HG02885 (cell line): ENCODE data around the gene DOLPP1.
"Not testable (repeated sequence)": the region's sequence is repeated elsewhere in the genome, so short reads cannot be mapped to it uniquely, and the experiment has no call there.

Source experiments
- ATAC-seq: cut with Tn5 transposase; IDR thresholded peaks from one replicate; pipeline ENCODE4 v1.9.1; 2021; ENCODE audit warnings: mild to moderate bottlenecking; ENCODE audit not compliant: unreplicated experiment, poor library complexity

The DOLPP1 gene

GRCh38 chr9:129109952-129110739 lies 29.2 kb downstream of the DOLPP1 start:
- peak; percentile 2 for ATAC-seq

- peak; percentile 82 for ATAC-seq
Observed at GRCh38 chr9:129110740-129111527, 30.0 kb downstream of the DOLPP1 start, which contains the start of the genes CRAT and PTPA. CRAT (minus strand) TSS chr9:129110793; CDS start chr9:129110509, 284 bp downstream. PTPA (plus strand) TSS chr9:129111415; CDS start chr9:129111601, 186 bp downstream.

- no peak for ATAC-seq
Observed at GRCh38 chr9:129111528-129112151, 30.7 kb downstream of the DOLPP1 start.

GRCh38 chr9:129112526-129112925 lies 31.6 kb downstream of the DOLPP1 start:
- not testable (repeated sequence) for ATAC-seq

GRCh38 chr9:129113645-129114304 lies 32.9 kb downstream of the DOLPP1 start:
- ATAC-seq: no peak

GRCh38 chr9:129118799-129119198 lies 37.9 kb downstream of the DOLPP1 start:
- no peak for ATAC-seq

GRCh38 chr9:129121483-129121882 lies 40.6 kb downstream of the DOLPP1 start:
- no peak for ATAC-seq

GRCh38 chr9:129122133-129122532 lies 41.2 kb downstream of the DOLPP1 start:
- ATAC-seq: no peak

- ATAC-seq: not testable (repeated sequence)
Observed at GRCh38 chr9:129122976-129123375, 42.1 kb downstream of the DOLPP1 start.

- ATAC-seq: no peak
Observed at GRCh38 chr9:129124506-129125069, 43.7 kb downstream of the DOLPP1 start.

GRCh38 chr9:129125478-129125877 lies 44.6 kb downstream of the DOLPP1 start:
- ATAC-seq: no peak

GRCh38 chr9:129126749-129127618 lies 46.1 kb downstream of the DOLPP1 start:
- no peak for ATAC-seq

- ATAC-seq: no peak
Observed at GRCh38 chr9:129128689-129129088, 47.8 kb downstream of the DOLPP1 start.

GRCh38 chr9:129130271-129130670 lies 49.4 kb downstream of the DOLPP1 start:
- not testable (repeated sequence) for ATAC-seq

GRCh38 chr9:129130791-129131190 lies 49.9 kb downstream of the DOLPP1 start:
- no peak for ATAC-seq

- peak; percentile 56 for ATAC-seq
Observed at GRCh38 chr9:129131300-129132145, 50.6 kb downstream of the DOLPP1 start.

GRCh38 chr9:129133082-129133481 lies 52.2 kb downstream of the DOLPP1 start:
- no peak for ATAC-seq

GRCh38 chr9:129135476-129135875 lies 54.6 kb downstream of the DOLPP1 start:
- ATAC-seq: no peak
